HG03354 (cell line): ENCODE data around the gene TNFRSF18.
"Not testable (repeated sequence)": the region's sequence is repeated elsewhere in the genome, so short reads cannot be mapped to it uniquely, and the experiment has no call there.

Source experiments
- ATAC-seq: cut with Tn5 transposase; IDR thresholded peaks from one replicate; pipeline ENCODE4 v1.9.1; 2021; ENCODE audit warnings: mild to moderate bottlenecking; ENCODE audit not compliant: unreplicated experiment, poor library complexity, severe bottlenecking

Gene TNFRSF18

GRCh38 chr1:1206376-1206965 lies at the start of gene TNFRSF18:
Gene TNFRSF18, minus strand, starts transcription at chr1:1206592. Its CDS starts 21 bp downstream, at chr1:1206571.
- ATAC-seq, result peak; percentile 45

- no peak for ATAC-seq
Observed at GRCh38 chr1:1255611-1256010, 49.2 kb upstream of the TNFRSF18 start.

GRCh38 chr1:1255078-1255477 lies 48.7 kb upstream of the TNFRSF18 start:
- ATAC-seq, result no peak

GRCh38 chr1:1254667-1254998 lies 48.2 kb upstream of the TNFRSF18 start:
- ATAC-seq, result no peak

GRCh38 chr1:1253972-1254666 lies 47.7 kb upstream of the TNFRSF18 start:
- no peak for ATAC-seq

- no peak for ATAC-seq
Observed at GRCh38 chr1:1253314-1253713, 46.9 kb upstream of the TNFRSF18 start.

GRCh38 chr1:1250786-1251284 lies 44.4 kb upstream of the TNFRSF18 start:
- no peak for ATAC-seq

- not testable (repeated sequence) for ATAC-seq
Observed at GRCh38 chr1:1248009-1248913, 41.9 kb upstream of the TNFRSF18 start.

GRCh38 chr1:1247341-1247913 lies 41.0 kb upstream of the TNFRSF18 start:
- no peak for ATAC-seq

- no peak for ATAC-seq
Observed at GRCh38 chr1:1246577-1247340, 40.4 kb upstream of the TNFRSF18 start, which contains the start of gene C1QTNF12. Gene C1QTNF12, minus strand, starts transcription at chr1:1246722. Its CDS starts 32 bp downstream, at chr1:1246690.

- ATAC-seq, result no peak
Observed at GRCh38 chr1:1245817-1246576, 39.6 kb upstream of the TNFRSF18 start.

GRCh38 chr1:1245178-1245816 lies 38.9 kb upstream of the TNFRSF18 start:
- no peak for ATAC-seq

GRCh38 chr1:1244192-1244811 lies 37.9 kb upstream of the TNFRSF18 start:
- no peak for ATAC-seq

- no peak for ATAC-seq
Observed at GRCh38 chr1:1243807-1244191, 37.4 kb upstream of the TNFRSF18 start.

GRCh38 chr1:1243266-1243660 lies 36.9 kb upstream of the TNFRSF18 start:
- no peak for ATAC-seq

- ATAC-seq, result no peak
Observed at GRCh38 chr1:1242461-1243265, 36.3 kb upstream of the TNFRSF18 start.

- ATAC-seq, result no peak
Observed at GRCh38 chr1:1241588-1242219, 35.3 kb upstream of the TNFRSF18 start.
